NCI-H146 treated with DMSO at 0.1 percent for 48 hours (cell line): ENCODE measurements around the gene PMM1.
"Not testable (repeated sequence)": the region's sequence is repeated elsewhere in the genome, so short reads cannot be mapped to it uniquely, and the experiment has no call there.

Experiments
- DNase-seq: peaks from one replicate; lab custom pipeline; 2025; ENCODE audit not compliant: unreplicated experiment; lab: John Stamatoyannopoulos, UW

The PMM1 gene

GRCh38 chr22:41564563-41564962, 25.1 kb downstream of the PMM1 start:
- DNase-seq = no peak

GRCh38 chr22:41563051-41563711, 26.5 kb downstream of the PMM1 start:
- no peak for DNase-seq

DNA sequence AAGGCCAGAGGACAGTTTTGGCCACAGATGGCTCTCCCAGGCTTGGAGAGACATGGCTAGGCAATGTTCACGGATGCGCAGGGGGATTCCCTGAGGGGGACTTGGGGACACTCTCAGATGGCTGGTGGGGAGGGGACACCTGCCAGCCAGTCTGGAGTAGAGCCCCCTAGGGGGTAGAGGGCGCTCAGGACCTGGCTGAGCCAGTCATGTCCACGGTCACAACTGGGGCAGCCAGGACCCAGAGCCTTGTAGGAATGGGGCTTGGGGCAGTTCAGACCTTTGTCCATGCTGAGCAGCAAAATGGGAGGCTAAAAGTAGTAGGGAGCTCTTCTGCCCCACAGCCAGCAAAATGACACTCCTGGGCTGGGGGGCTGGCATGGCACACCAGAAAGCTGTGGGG, 27.2 kb downstream of the PMM1 start:
- no peak for DNase-seq

- no peak for DNase-seq
These were observed 27.9 kb downstream of the PMM1 start for GRCh38 chr22:41561788-41562187.

DNA sequence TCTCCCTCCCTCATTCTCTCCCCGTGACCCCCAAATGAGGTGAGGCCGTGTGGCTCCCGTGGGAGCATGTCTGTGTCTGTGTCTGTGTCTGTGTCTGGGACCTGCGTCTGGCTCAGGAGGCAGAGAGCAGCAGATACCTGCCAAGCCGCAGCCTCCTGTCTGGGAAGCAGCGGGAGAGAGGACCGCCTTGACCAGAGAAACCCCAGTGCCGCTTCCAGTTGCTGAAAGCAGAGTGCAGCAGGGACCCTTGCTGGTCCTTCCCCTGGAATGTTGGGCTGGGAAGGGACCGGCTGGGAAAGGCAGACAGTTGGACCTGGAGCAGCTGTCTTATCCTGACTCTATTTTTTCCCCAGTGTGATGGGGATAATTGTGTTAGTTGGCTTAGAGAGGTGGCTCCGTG, 28.3 kb downstream of the PMM1 start:
- no peak for DNase-seq

DNA sequence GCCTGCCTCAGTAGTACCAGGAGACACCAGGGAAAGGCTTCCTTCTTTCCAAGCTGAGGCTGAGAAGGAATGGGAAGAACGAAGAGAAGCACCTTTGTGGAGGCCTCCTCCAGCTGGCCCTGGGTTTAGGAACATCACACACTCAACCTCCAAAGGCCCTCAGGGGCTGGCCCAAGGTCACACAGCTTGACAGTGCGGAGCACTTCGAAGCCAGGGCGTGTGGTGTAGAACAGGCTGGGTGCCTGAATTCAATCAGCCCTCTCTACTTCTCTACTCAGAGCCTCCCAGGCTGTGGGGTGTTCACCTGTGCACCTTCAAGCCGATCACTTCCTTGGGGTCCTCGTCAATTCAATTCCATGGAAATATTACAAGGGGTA, 29.6 kb downstream of the PMM1 start:
- DNase-seq = no peak

DNA sequence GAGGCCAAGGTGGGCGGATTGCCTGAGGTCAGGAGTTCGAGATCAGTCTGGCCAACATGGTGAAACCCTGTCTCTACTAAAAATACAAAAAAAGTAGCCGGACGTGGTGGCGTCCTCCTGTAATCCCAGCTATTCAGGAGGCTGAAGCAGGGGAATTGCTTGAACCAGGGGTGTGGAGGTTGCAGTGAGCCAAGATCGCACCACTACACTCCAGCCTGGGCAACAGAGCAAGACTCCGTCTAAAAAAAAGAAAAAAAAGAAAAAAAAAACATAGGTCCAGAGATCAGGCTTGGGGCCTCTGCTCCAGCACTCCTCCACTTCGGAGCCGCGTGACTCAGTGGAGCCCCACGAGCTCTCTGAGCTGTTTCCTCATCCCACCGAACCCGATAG, 31.4 kb downstream of the PMM1 start:
- DNase-seq = not testable (repeated sequence)

GRCh38 chr22:41557401-41558240, 32.0 kb downstream of the PMM1 start:
- DNase-seq = no peak

- DNase-seq = no peak
These were observed 33.1 kb downstream of the PMM1 start for GRCh38 chr22:41556561-41556960.

DNA sequence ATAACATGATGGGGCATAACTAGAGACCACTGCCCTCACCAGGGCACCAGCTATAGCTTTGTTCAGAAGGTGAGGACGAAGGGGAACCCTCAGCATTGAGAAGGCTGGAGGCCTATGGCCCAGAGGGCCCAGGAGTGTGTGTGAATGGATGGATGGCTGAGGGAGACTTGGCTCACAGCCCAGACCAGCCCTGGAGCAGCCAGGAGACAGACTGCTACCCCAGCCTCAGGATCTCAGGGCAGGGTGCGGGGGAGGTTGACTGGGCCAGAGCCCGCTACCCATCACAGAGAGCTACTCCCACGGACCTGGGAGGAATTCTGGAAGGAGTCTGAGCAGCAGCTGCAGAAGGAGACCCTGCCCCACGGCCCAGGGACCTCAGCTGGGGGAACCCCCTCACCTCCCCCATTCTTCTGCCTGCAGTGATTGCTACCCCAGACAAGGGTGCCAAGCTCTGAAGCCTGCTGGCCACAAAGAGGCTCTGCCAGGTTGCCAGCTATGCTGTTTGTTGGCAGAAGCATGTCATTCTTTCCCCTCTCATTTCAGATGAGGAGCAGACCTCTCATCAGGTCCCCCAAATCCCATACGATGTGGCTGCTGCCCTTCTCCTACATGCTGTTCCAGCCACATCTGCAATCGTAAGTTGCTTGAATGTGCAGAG, 34.2 kb downstream of the PMM1 start:
- DNase-seq = no peak

DNA sequence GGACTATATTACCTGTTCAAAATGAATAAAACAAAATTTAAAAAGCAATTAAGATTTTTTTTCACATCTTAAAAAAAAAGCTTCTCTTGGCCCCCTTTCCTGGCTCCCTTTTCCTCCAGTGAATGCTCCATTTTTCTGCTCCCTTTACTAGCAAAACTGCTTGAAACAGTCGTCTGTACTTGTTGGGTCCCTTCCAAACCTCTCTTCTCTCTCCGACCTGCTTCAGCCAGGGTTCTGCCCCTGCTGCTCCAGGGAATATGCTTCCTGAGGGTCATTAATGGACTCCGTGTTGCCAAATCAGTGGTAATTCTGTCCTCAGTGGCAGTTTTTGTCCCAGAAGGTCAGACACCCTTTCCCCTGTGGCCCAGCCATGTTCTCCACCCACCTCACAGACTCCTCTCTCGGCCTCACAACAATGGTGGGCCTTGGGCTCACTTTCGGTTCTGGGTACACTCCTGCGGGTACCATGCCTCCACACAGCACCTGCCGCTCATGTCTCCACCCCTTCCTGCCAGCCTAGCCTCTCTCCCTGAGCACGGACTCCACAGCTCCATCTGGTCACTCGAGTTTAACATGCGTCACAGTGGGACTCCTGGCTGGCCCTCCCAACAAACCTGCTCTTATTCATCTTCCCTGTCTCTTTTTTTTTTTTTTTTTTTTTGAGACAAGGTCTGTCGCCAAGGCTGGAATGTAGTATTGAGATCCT, 37.6 kb downstream of the PMM1 start:
- DNase-seq = no peak

GRCh38 chr22:41550952-41551491, 38.6 kb downstream of the PMM1 start:
- DNase-seq = no peak

- no peak for DNase-seq
These were observed 40.8 kb downstream of the PMM1 start for GRCh38 chr22:41548830-41549211.

DNA sequence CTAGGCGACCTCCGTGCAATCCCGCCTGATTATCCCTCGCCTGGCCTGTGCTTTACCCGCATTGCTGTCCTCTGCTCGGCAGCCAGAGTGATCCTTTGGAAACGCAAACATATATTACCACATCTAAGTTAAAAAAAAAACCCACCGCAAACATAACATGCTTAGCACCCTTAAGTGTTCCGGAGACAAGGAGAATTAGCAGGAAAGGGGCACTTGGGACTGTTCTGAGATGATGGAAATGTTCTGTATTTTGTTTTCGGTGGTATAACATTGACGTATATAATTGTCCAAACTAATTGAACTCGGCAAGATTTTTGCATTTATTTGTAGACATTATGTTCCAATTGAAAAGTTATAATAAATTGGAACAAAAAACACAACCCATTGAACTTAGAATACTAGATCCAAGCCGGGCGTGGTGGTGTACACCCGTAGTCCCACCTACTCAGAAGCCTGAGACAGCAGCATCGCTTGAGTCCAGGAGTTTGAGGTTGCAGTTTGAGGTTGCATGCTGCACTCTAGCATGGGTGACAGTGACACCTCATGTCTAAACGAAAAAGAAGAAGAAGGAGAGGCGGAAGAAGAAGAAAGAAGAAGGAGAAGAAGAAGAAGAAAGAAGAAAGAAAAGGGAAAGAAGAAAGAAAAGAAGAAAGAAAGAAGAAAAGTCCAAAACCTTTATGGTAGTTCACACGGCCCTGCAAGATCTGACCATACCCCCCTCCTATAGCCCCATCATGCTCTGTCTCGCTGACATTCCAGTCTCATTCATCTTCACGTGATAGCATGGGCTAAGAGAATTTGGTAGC, 44.8 kb downstream of the PMM1 start:
- no peak for DNase-seq

GRCh38 chr22:41543854-41544670, 45.6 kb downstream of the PMM1 start, which contains the start of gene POLR3H:
Gene POLR3H (minus strand): TSS chr22:41544470. CDS start chr22:41544101, 369 bp downstream.
- peak; percentile 89 for DNase-seq

DNA sequence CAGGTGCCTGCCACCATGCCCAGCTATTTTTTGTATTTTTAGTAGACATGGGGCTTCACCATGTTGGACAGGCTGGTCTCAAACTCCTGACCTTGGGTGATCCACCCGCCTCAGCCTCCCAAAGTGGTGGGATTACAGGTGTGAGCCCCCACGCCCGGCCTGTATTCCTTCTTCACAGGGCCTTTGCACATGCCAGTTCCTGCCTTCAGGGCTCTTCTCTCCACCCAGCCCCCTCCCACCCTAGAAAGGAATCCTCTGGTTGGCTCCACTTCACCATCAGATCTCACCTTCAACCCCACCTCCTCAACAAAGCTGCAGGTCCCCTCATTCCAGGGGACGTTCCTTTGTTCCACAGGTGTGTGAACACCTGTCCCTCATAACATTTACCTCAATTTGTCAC, 47.4 kb downstream of the PMM1 start:
- no peak for DNase-seq

DNA sequence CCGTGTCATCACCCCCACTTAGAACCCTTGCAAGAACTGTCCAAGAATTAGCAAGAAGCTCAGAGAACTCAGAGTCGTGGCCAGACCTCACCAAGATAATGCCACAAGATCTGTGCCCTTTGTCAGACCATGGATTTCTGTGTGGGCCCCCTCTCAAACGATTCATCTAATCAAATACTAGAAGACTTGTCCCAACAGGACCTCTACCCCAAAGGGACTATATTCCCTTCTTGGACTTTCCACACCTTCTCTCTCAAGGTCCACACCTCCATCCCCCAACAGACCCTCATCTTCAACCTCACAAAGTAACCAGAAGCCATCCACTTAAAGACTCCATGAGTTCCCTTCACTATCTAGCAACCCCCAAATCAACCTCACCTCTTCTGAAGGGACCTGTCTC, 48.2 kb downstream of the PMM1 start:
- no peak for DNase-seq

GRCh38 chr22:41540365-41540764, 49.3 kb downstream of the PMM1 start:
- no peak for DNase-seq

- DNase-seq = no peak
These were observed 49.7 kb downstream of the PMM1 start for GRCh38 chr22:41540006-41540315.
